ENCODE measurements around the gene HIGD1A. TPM values are rescaled to one million over a fixed set of nuclear protein-coding genes. Genes with fewer than 3 reads are reported as not detected.

Gene HIGD1A
- total and polyA plus RNA-seq, 2 of the 8 experiments (the other 6 are each of a cell fraction or from before 2014, with no cell fraction given): 67.3 to 95.4 TPM

- Histone ChIP-seq H4K5ac (ENCODE audit: insufficient read length, low read depth, low read length) (no peak overlapping the region), H3K14ac (ENCODE audit: insufficient read length) (no peak overlapping the region), H3K4me2 (ENCODE audit: insufficient read depth in 1 of 2, low read depth in 2 of 2, low read length in 2 of 2) (no peak overlapping the region), H3K56ac (replicated peaks; ENCODE audit: insufficient read length, low read depth, low read length) (no peak overlapping the region), H3K23me2 (ENCODE audit: low read depth, low read length) (no peaks in the 10 kb centered on the region), H3K27me3 (replicated peaks in 1 of 4; ENCODE audit: control insufficient read depth in 3 of 4, extremely low read depth in 1 of 4, insufficient read depth in 3 of 4, low read length in 3 of 4) (no peaks in the 10 kb centered on the region), H2BK15ac (ENCODE audit: low read length) (no peak overlapping the region), H3K23ac (ENCODE audit: insufficient read length) (no peak overlapping the region), H3K27ac (ENCODE audit: low read depth, low read length) (no peak overlapping the region), H2BK20ac (ENCODE audit: low read length) (no peak overlapping the region), H3K4ac (replicated peaks; ENCODE audit: insufficient read length, low read depth, low read length) (no peak overlapping the region), H2AK5ac (ENCODE audit: low read depth, low read length) (no peak overlapping the region), H2BK12ac (ENCODE audit: low read depth, low read length) (no peak overlapping the region), H3K4me3 (ENCODE audit: extremely low read depth in 1 of 4, insufficient read depth in 2 of 4, low read depth in 3 of 4, low read length in 4 of 4) (no peak overlapping the region), H3K4me1 (replicated peaks in 1 of 4; ENCODE audit: control insufficient read depth in 3 of 4, insufficient read depth in 4 of 4, low read length in 3 of 4) (peaks cover 0 to 8% (median 4%) of the 10 kb centered on the region in 4 experiments; a peak in 4 of 7 replicates), H2AFZ (ENCODE audit: low read length) (no peak overlapping the region), H3K9me3 (ENCODE audit: insufficient read depth in 2 of 2, low read depth in 1 of 2, low read length in 1 of 2) (no peaks in the 10 kb centered on the region), H2BK120ac (replicated peaks; ENCODE audit: low read depth, low read length) (no peak overlapping the region), H4K91ac (replicated peaks; ENCODE audit: insufficient read length, low read length) (no peak overlapping the region), H2BK5ac (ENCODE audit: low read depth, low read length) (no peak overlapping the region), H3K79me2 (ENCODE audit: control insufficient read depth in 1 of 2, insufficient read depth in 2 of 2, low read length in 2 of 2) (no peaks in the 10 kb centered on the region), H3K36me3 (ENCODE audit: control insufficient read depth in 2 of 4, insufficient read depth in 4 of 4, low read length in 3 of 4) (no peaks in the 10 kb centered on the region), H4K8ac (ENCODE audit: extremely low read depth, insufficient read depth, low read length) (no peak overlapping the region), H3K79me1 (ENCODE audit: low read depth, low read length) (no peaks in the 10 kb centered on the region), H4K20me1 (replicated peaks in 1 of 2; ENCODE audit: control insufficient read depth in 1 of 2, insufficient read depth in 2 of 2, low read length in 2 of 2) (peaks cover 0 to 2% of the 10 kb centered on the region in 2 experiments), H3K9ac (replicated peaks in 1 of 4; ENCODE audit: extremely low read depth in 1 of 4, low read depth in 3 of 4, low read length in 3 of 4) (peak overlapping the region in 1 of 4 experiments; percentile 7; a peak in 1 of 7 replicates), H3K18ac (ENCODE audit: extremely low read depth, low read length) (no peak overlapping the region)
- 76% methylated on average over 3 of the region's 3 CpGs; no CpG with 5 or more reads in 1 of the 2 experiments for WGBS, 2 experiments (ENCODE audit: extremely low coverage in 1 of 2, insufficient coverage in 1 of 2, insufficient read length in 1 of 2, insufficient replicate concordance in 2 of 2, low coverage in 1 of 2, low lambda C conversion rate in 2 of 2, missing lambda C conversion rate in 1 of 2)
- ChIA-PET POLR2A (ENCODE audit: partially characterized antibody) (no interaction called here), CTCF (ENCODE audit: partially characterized antibody) (interaction anchor here (1.0 to 5.9 kb wide), 9 partner anchors 8 to 158 kb away, joined by 3 to 53 read pairs (median 7); no protein-coding TSS in a partner anchor)
- FAIRE-seq (no peak), DNase-seq (ENCODE audit: low read depth in 1 of 2, low spot score in 2 of 2) (peak in 1 of 2 experiments; percentile 3)
- TF ChIP-seq ZNF274 (IDR thresholded peaks at IDR 0.05; ENCODE audit: borderline replicate concordance, extremely low read depth, low read length) (no peak), POLR2A (IDR thresholded peaks at IDR 0.05; ENCODE audit: control extremely low read depth in 1 of 2, low read depth in 2 of 2, low read length in 2 of 2) (no peak), RBBP5 (IDR thresholded peaks at IDR 0.05; ENCODE audit: borderline replicate concordance, low read depth, low read length) (no peak), EP300 (IDR thresholded peaks at IDR 0.05; ENCODE audit: borderline replicate concordance in 1 of 2, low read depth in 2 of 2, low read length in 2 of 2) (no peak), NRF1 (IDR thresholded peaks at IDR 0.05; ENCODE audit: low read depth, low read length) (no peak), SP4 (IDR thresholded peaks at IDR 0.05; ENCODE audit: low read length) (no peak), CBX5 (IDR thresholded peaks at IDR 0.05; ENCODE audit: low read depth, low read length) (no peak), GTF2F1 (IDR thresholded peaks at IDR 0.05; ENCODE audit: borderline replicate concordance, low read depth, low read length) (no peak), NANOG (IDR thresholded peaks at IDR 0.05; ENCODE audit: insufficient read depth, low read depth, low read length, poor library complexity, severe bottlenecking) (no peak), KDM4A (IDR thresholded peaks at IDR 0.05; ENCODE audit: low read depth, low read length, severe bottlenecking) (no peak), TCF12 (IDR thresholded peaks at IDR 0.05; ENCODE audit: low read depth, low read length) (no peak)
These were observed 62.5 kb downstream of the HIGD1A start for GRCh38 chr3:42741796-42742195.

Measured in H1 (cell line).